Mesenteric fat pad (tissue), 1 donor: ENCODE data around the gene ZNF577. TPM values are rescaled to one million over a fixed set of nuclear protein-coding genes. Genes with fewer than 3 reads are reported as not detected.
"Not testable (repeated sequence)": the region's sequence is repeated elsewhere in the genome, so short reads cannot be mapped to it uniquely, and the experiment has no call there.

ENCODE experiments used
- DNase-seq: peaks from one replicate; pipeline ENCODE4 v3.0.0-alpha.2; 2020; ENCODE audit warnings: low spot score
- long read RNA-seq: library from polyadenylated mRNA; unstranded; transcript quantifications from one replicate; pipeline ENCODE4 v2.0.0, GENCODE V29; 2020
- total RNA-seq: library from RNA; stranded (reverse); fragmentation: NEBNext Ultra II Directional; extraction: Animal tissue kit (Norgen Biotek cat#: 25700); gene quantifications from one replicate; pipeline ENCODE4 v1.2.1, GENCODE V29; 2021
- donor health status: DM: yes; HTN: yes; CAD: no.

Gene ZNF577
- 8.0 TPM for total RNA-seq
- long read RNA-seq, partial matches to known transcripts = 2 of 11 reads
- long read RNA-seq, other reads (novel, unspliced or antisense) = 7 of 11 reads

GRCh38 chr19:51887522-51888498, at the start of gene ZNF577:
Gene ZNF577, minus strand, starts transcription at chr19:51887951. Its CDS starts 7,569 bp downstream, at chr19:51880382.
- DNase-seq = peak; percentile 92

- no peak for DNase-seq
These were observed 44.2 kb upstream of the ZNF577 start for GRCh38 chr19:51931921-51932320.

GRCh38 chr19:51927859-51928258, 40.1 kb upstream of the ZNF577 start:
- DNase-seq = no peak

- DNase-seq = peak; percentile 90
These were observed 39.3 kb upstream of the ZNF577 start, which contains the start of gene ZNF613 for GRCh38 chr19:51926784-51927741. Gene ZNF613, plus strand, starts transcription at chr19:51927472. Its CDS starts 8,749 bp downstream, at chr19:51936221.

DNA sequence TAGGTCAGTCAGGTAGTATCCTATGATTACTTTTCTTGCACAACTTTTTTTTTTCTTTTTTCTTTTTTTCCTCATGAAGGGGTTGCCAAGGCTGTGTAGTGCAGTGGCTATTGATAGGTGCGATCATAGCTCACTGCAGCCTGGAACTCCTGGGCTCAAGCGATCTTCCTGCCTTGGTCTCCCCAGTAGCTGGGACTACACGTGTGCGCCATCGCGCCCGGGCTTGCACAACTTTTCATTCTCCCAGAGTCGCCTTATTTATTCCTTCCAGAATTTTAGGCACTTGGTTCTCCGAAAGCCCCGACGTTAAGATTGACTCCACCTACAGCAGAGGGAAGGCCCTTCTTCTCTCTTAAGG, 38.7 kb upstream of the ZNF577 start:
- DNase-seq = no peak

DNA sequence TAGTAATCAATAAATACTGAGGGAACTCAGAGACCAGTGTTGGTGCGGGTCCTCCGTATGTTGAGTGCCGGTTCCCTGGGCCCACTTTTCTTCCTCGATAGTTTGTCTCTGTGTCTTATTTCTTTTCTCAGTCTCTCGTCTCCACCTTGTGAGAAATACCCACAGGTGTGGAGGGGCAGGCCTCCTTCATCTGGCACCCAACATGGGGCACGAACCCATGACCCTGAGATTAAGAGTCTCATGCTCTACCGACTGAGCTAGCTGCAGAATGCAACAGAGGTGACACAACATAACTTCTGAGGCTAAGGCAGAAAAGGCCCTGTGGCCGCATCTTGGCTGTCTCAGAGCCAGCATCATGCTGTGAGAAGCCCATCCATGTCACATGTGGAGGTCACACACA, 34.2 kb upstream of the ZNF577 start:
- no peak for DNase-seq

DNA sequence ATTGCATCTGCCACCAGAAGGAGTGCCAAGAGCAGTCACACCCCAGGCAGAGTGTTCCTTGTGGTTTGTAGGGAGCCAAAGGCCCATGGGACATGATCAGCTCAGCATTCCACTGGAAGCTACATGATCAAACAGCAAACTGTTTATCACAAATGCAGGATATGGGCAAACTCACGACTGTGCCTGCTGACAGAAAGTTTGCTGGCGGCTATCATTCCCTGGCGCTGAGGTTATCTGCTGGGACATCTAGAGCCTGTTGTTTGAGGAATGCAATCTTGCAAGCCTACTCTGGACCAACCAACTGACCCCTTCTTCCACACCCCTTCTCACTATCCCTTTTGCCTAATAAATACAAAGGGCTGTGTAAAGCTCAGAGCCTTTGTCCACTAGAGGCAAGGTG, 31.9 kb upstream of the ZNF577 start:
- no peak for DNase-seq

GRCh38 chr19:51916167-51916566, 28.4 kb upstream of the ZNF577 start:
- no peak for DNase-seq

DNA sequence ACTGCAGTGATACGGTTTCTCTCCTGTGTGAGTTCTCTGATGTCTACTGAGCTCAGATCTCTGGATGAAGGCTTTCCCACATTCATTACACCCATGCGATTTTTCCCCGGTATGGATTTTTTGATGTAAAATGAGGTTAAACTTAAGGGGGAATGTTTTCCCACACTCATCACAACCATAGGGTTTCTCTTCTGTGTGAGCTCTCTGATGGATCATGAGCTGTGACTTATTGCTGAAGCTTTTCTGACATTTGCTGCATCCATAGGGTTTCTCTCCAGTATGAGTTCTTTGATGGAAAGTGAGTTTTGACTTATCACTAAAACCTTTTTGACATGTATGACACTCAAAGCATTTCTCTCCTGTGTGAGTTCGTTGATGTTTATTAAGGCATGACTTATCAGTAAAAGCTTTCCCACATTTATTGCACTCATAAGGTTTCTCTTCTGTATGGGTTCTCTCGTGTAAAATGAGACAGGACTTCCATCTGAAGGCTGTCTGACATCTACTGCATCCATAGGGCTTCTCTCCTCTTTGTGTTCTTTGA, 27.6 kb upstream of the ZNF577 start:
- DNase-seq = no peak

DNA sequence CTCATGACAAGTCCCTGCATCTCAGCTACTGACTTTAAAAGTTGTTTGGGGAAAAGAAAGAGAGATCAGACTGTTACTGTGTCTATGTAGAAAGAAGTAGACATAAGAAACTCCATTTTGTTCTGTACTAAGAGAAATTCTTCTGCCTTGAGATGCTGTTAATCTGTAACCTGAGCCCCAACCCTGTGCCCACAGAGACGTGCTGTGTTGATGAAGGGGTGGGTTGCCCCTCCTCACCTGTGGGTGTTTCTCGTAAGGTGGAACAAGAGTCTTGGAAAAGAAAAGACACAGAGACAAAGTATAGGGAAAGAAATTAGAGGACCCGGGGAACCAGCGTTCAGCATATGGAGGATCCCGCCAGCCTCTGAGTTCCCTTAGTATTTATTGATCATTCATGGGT, 20.2 kb upstream of the ZNF577 start:
- DNase-seq = not testable (repeated sequence)

DNA sequence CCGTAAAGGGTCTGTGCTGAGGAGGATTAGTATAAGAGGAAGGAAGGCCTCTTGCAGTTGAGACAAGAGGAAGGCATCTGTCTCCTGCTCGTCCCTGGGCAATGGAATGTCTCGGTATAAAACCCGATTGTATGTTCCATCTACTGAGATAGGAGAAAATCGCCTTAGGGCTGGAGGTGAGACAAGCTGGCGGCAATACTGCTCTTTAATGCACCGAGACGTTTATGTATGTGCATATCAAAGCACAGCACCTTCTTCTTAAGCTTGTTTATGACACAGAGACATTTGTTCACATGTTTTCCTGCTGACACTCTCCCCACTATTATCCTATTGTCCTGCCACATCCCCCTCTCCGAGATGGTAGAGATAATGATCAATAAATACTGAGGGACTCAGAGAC, 18.4 kb upstream of the ZNF577 start:
- not testable (repeated sequence) for DNase-seq

DNA sequence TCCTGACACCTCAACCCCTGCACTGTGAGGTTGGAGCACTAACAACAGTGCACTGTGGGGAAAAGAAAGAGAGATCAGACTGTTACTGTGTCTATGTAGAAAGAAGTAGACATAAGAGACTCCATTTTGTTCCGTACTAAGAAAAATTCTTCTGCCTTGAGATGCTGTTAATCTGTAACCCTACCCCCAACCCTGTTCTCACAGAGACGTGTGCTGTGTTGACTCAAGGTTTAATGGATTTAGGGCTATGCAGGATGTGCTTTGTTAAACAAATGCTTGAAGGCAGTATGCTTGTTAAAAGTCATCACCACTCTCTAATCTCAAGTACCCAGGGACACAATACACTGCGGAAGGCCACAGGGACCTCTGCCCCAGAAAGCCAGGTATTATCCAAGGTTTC, 17.9 kb upstream of the ZNF577 start:
- not testable (repeated sequence) for DNase-seq

- no peak for DNase-seq
These were observed 17.5 kb upstream of the ZNF577 start for GRCh38 chr19:51905206-51905605.

- DNase-seq = peak; percentile 93
These were observed 16.8 kb upstream of the ZNF577 start, which contains the start of gene ZNF649 for GRCh38 chr19:51904331-51905165. Gene ZNF649, minus strand, starts transcription at chr19:51905017. Its CDS starts 4,910 bp downstream, at chr19:51900107.

DNA sequence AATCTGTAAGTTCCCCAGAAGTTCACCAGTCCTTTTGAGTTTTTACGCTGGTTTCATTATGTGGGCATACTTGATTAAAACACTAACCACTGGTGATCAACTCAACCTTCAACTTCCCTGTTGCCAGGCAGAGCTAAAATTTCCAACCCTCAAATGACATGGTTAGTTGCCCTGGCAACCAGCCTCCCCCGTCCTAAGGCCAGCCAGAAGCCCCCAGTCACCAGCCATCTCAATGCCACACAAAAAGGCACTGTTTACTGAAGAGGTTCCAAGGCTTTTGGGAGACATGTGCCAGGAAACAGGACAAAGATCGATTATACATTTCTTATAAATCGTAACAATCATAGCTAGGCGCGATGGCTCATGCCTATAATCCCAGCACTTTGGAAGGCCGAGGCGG, 15.4 kb upstream of the ZNF577 start:
- no peak for DNase-seq

- no peak for DNase-seq
These were observed 14.1 kb upstream of the ZNF577 start for GRCh38 chr19:51901860-51902259.

DNA sequence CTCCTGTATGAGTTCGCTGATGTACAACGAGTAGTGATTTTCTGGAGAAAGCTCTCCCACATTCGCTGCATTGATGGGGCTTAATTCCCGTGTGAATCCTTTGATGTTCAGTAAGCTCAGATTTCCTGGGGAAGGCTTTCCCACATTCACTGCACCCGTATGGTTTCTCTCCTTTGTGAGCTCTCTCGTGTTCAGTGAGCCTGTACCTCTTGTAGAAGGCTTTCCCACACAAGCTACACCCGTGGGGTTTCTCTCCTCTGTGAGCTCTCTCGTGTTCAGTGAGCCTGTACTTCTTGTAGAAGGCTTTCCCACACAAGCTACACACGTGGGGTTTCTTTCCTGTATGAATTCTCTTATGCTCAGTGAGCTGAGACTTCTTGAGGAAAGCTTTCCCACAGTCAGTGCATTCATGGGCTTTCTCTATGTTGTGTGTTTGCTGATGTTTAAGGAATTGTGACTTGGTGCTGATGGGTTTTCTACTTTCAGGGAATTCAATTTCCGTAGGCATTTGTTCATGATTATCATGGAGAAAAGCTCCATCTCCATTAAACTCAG, 3.5 kb upstream of the ZNF577 start:
- no peak for DNase-seq

DNA sequence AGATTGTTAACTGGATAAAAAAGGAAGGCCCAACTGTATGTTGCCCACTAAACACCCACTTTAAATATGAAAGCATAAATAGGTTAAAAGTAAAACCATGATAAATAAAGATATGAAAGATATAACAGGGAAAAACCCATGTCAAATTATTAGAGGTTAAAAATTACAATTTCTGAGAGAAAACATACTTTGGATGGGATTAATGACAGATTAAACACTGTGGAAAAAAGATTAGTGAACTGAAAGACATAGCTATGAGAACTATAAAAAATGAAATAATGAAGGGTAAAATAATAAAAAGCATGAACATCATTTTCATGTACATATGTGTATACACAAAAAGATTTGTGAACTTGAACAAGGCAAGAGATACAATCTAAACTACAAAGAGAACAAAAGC, 2.2 kb upstream of the ZNF577 start:
- DNase-seq = no peak

GRCh38 chr19:51884713-51885112, 3.0 kb downstream of the ZNF577 start:
- no peak for DNase-seq

- DNase-seq = no peak
These were observed 5.2 kb downstream of the ZNF577 start for GRCh38 chr19:51882518-51882917.
